Stimulated activated CD8-positive, alpha-beta memory T cell treated with anti-CD3 and anti-CD28 coated beads, Interleukin-12 subunit alpha, Interleukin-12 subunit beta, amount 100 ng/mL, for 4 hours (primary cell): Measurements from ENCODE around the gene SERTAD1.

ENCODE experiments used
- DNase-seq: peaks from one replicate; pipeline ENCODE4 v3.0.0-alpha.2; 2020; ENCODE audit warnings: low read depth

The SERTAD1 gene

GRCh38 chr19:40378509-40378908 lies 47.3 kb downstream of the SERTAD1 start:
- no peak for DNase-seq

- no peak for DNase-seq
Observed at GRCh38 chr19:40377876-40378385, 47.9 kb downstream of the SERTAD1 start.

DNA sequence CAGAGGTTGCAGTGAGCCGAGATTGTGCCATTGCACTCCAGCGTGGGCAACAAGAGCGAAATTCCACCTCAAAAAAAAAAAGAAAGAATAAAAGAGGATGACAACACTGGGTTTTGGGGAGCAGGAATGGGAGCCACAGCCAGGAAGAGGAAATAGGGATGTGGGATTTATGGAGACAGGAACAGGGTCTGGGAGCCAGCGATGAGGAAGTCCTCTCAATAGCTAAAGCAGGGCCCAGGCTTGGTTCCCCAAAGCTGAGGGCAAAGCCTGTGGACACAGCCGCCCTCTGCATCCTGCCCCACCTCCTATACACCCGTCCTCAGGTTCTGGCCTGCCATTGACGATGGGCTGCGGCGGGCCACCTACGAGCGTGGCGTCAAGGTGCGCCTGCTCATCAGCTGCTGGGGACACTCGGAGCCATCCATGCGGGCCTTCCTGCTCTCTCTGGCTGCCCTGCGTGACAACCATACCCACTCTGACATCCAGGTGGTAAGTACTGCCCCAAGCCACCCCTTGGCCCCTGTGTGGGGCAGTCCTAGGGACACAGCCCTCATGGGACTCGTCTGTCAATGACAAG lies 49.4 kb downstream of the SERTAD1 start:
- no peak for DNase-seq

DNA sequence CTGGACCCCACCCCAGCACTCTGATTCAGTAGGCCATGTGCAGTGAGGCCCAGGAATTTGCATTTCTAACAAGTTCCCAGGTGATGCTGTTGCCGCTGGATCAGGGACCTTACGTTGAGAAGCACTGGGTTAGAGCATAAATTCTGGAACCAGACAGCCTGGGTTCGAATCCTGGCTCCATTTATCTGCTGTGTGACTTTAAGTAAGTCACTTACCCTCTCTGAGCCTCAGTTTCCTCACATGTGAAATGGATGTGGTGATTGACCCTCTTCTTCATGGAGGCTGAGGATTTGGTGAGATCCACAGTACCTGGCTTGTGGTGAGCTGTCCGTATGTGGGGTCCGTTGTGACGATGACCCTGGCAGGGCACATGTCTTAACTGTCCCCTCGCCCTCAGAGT lies 51.7 kb downstream of the SERTAD1 start:
- no peak for DNase-seq

DNA sequence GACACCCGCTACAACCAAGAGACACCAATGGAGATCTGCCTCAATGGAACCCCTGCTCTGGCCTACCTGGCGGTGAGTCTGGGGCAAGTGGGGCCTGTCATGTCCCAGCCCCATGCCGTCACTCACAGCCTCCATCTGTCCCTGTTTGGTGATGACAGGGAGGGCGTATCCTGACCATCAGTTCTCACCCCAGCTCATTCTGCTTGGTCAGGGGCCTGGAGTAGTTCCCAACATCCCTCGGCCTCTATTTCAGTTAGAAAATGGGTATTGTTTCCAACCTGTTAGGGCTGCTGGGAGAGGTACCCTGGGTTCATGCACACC lies 54.0 kb downstream of the SERTAD1 start:
- no peak for DNase-seq
